ENCODE data around the gene PSMD9.
"Not testable (repeated sequence)": the region's sequence is repeated elsewhere in the genome, so short reads cannot be mapped to it uniquely, and the experiment has no call there.

PSMD9 gene

GRCh38 chr12:121861636-121862254 is 26.8 kb upstream of the PSMD9 start:
- H4K20me1 ChIP-seq (ENCODE audit: insufficient read depth, low read length) = no peaks in the 10 kb centered on the region
- H3K36me3 ChIP-seq (ENCODE audit: insufficient read depth, low read length) = no peaks in the 10 kb centered on the region
- H3K79me2 ChIP-seq (ENCODE audit: insufficient read depth, low read length) = no peaks in the 10 kb centered on the region
- no peak overlapping the region for H3K27ac ChIP-seq (ENCODE audit: low read depth, low read length, poor library complexity, severe bottlenecking)
- H2AFZ ChIP-seq (ENCODE audit: low read length) = no peak overlapping the region
- no peaks in the 10 kb centered on the region for H3K27me3 ChIP-seq (ENCODE audit: insufficient read depth, low read length)
- TF ChIP-seq CTCF (IDR thresholded peaks at IDR 0.05; ENCODE audit: low read length) (no peak), EZH2 (IDR thresholded peaks at IDR 0.05; ENCODE audit: borderline replicate concordance, low read length) (no peak)
- H3F3A ChIP-seq (ENCODE audit: insufficient read depth, low read length) = no peaks in the 10 kb centered on the region
- H3K9ac ChIP-seq (ENCODE audit: low read length) = no peak overlapping the region
- H3K4me1 ChIP-seq (ENCODE audit: insufficient read depth, low read length, severe bottlenecking) = peaks cover 4% of the 10 kb centered on the region
- no peak overlapping the region for H3K4me2 ChIP-seq (ENCODE audit: low read length)
- no peak overlapping the region for H3K4me3 ChIP-seq (ENCODE audit: low read depth, low read length, poor library complexity, severe bottlenecking)
- no peaks in the 10 kb centered on the region for H3K9me2 ChIP-seq (ENCODE audit: low read depth, low read length)
- H3K9me3 ChIP-seq (ENCODE audit: low read length) = no peaks in the 10 kb centered on the region

- Histone ChIP-seq H3K9me3 (ENCODE audit: low read length) (no peaks in the 10 kb centered on the region), H3K4me1 (ENCODE audit: insufficient read depth, low read length, severe bottlenecking) (no peaks in the 10 kb centered on the region), H3K4me2 (ENCODE audit: low read length) (no peak overlapping the region), H3K27ac (ENCODE audit: low read depth, low read length, poor library complexity, severe bottlenecking) (no peak overlapping the region), H3K27me3 (ENCODE audit: insufficient read depth, low read length) (no peaks in the 10 kb centered on the region), H3K79me2 (ENCODE audit: insufficient read depth, low read length) (no peaks in the 10 kb centered on the region), H3K4me3 (ENCODE audit: low read depth, low read length, poor library complexity, severe bottlenecking) (no peak overlapping the region), H3F3A (ENCODE audit: insufficient read depth, low read length) (no peaks in the 10 kb centered on the region), H3K36me3 (ENCODE audit: insufficient read depth, low read length) (no peaks in the 10 kb centered on the region), H3K9ac (ENCODE audit: low read length) (no peak overlapping the region), H3K9me2 (ENCODE audit: low read depth, low read length) (no peaks in the 10 kb centered on the region), H2AFZ (ENCODE audit: low read length) (no peak overlapping the region), H4K20me1 (ENCODE audit: insufficient read depth, low read length) (no peaks in the 10 kb centered on the region)
- no peak for TF ChIP-seq EZH2 (IDR thresholded peaks at IDR 0.05; ENCODE audit: borderline replicate concordance, low read length)
Measured at GRCh38 chr12:121866331-121866730, 22.3 kb upstream of the PSMD9 start.

- H3K9me3 ChIP-seq (ENCODE audit: low read length); H2AFZ ChIP-seq (ENCODE audit: low read length): not testable (repeated sequence)
Measured at GRCh38 chr12:121869229-121869628, 19.4 kb upstream of the PSMD9 start.

GRCh38 chr12:121871467-121871866 is 17.1 kb upstream of the PSMD9 start:
- Histone ChIP-seq H4K20me1 (ENCODE audit: insufficient read depth, low read length) (no peaks in the 10 kb centered on the region), H3K9me2 (ENCODE audit: low read depth, low read length) (no peaks in the 10 kb centered on the region), H3K4me3 (ENCODE audit: low read depth, low read length, poor library complexity, severe bottlenecking) (no peak overlapping the region), H3K79me2 (ENCODE audit: insufficient read depth, low read length) (no peaks in the 10 kb centered on the region), H3K27me3 (ENCODE audit: insufficient read depth, low read length) (no peaks in the 10 kb centered on the region), H3K36me3 (ENCODE audit: insufficient read depth, low read length) (no peaks in the 10 kb centered on the region), H3K4me1 (ENCODE audit: insufficient read depth, low read length, severe bottlenecking) (no peaks in the 10 kb centered on the region), H3K27ac (ENCODE audit: low read depth, low read length, poor library complexity, severe bottlenecking) (no peak overlapping the region), H3F3A (ENCODE audit: insufficient read depth, low read length) (no peaks in the 10 kb centered on the region), H3K9me3 (ENCODE audit: low read length) (no peaks in the 10 kb centered on the region), H3K9ac (ENCODE audit: low read length) (no peak overlapping the region), H2AFZ (ENCODE audit: low read length) (no peak overlapping the region), H3K4me2 (ENCODE audit: low read length) (no peak overlapping the region)
- TF ChIP-seq CTCF (IDR thresholded peaks at IDR 0.05; ENCODE audit: low read length) = no peak
- TF ChIP-seq EZH2 (IDR thresholded peaks at IDR 0.05; ENCODE audit: borderline replicate concordance, low read length) = no peak

More at GRCh38 chr12:121869229-121869628, 19.4 kb upstream of the PSMD9 start:
- not testable (repeated sequence) for H3K36me3 ChIP-seq (ENCODE audit: insufficient read depth, low read length); H3K27ac ChIP-seq (ENCODE audit: low read depth, low read length, poor library complexity, severe bottlenecking); H4K20me1 ChIP-seq (ENCODE audit: insufficient read depth, low read length); H3K4me3 ChIP-seq (ENCODE audit: low read depth, low read length, poor library complexity, severe bottlenecking); H3K4me2 ChIP-seq (ENCODE audit: low read length); H3K79me2 ChIP-seq (ENCODE audit: insufficient read depth, low read length); H3K9ac ChIP-seq (ENCODE audit: low read length); H3K4me1 ChIP-seq (ENCODE audit: insufficient read depth, low read length, severe bottlenecking); H3K27me3 ChIP-seq (ENCODE audit: insufficient read depth, low read length); H3F3A ChIP-seq (ENCODE audit: insufficient read depth, low read length); H3K9me2 ChIP-seq (ENCODE audit: low read depth, low read length)
